Adrenal gland (tissue), 5 donors: ENCODE results near the gene KRIT1.

ENCODE experiments used
- CTCF ChIP-seq, 6 experiments: fragments of 450-650 bp in 4 of 6; fragments of 200-600 bp in 2 of 6; sonication (generic) in 1 of 6; IDR thresholded peaks; 1 replicate in 5 of 6; 2 replicates in 1 of 6; pipeline versions ENCODE4 v1.5.1 to v1.8.0; 2016 to 2021; ENCODE audit warnings: antibody characterized with exemption in 6 of 6, mild to moderate bottlenecking in 2 of 6, moderate library complexity in 1 of 6
- POLR2A ChIP-seq, 2 donors: fragments of 450-650 bp; IDR thresholded peaks; one replicate each; pipeline ENCODE4 v1.6.1; 2017; ENCODE audit warnings: antibody characterized with exemption in 2 of 2, mild to moderate bottlenecking in 2 of 2, moderate library complexity in 1 of 2
- donor health status: DM: no; HTN: no; CAD: no.

- TF ChIP-seq CTCF (IDR thresholded peaks at IDR 0.05): no peak
- TF ChIP-seq POLR2A (IDR thresholded peaks at IDR 0.05): no peak
These were observed 17.0 kb downstream of the KRIT1 start for GRCh38 chr7:92228742-92229141.
